ENCODE measurements around the gene FGFBP2.

DNA sequence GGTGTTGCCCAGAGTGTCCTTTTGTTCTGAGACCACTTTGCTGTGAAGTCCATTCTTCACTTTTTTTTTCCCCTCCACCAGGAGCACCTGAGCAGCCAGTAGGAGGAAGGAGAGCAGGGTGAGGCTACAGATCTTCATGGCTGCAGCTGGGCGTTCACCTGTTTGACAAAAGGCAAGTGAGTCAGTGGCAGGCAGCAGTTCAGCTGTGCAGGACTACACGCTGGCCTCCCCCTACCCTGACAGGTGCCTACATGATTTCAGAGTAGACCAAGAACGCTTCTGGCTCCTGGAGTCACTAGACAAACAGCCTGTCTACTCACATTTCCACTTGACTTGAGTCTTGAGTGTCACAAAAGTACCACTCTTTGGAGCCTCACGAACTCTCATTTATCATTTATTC lies 26.5 kb downstream of the FGFBP2 start:
- TF ChIP-seq, protein P1, sequence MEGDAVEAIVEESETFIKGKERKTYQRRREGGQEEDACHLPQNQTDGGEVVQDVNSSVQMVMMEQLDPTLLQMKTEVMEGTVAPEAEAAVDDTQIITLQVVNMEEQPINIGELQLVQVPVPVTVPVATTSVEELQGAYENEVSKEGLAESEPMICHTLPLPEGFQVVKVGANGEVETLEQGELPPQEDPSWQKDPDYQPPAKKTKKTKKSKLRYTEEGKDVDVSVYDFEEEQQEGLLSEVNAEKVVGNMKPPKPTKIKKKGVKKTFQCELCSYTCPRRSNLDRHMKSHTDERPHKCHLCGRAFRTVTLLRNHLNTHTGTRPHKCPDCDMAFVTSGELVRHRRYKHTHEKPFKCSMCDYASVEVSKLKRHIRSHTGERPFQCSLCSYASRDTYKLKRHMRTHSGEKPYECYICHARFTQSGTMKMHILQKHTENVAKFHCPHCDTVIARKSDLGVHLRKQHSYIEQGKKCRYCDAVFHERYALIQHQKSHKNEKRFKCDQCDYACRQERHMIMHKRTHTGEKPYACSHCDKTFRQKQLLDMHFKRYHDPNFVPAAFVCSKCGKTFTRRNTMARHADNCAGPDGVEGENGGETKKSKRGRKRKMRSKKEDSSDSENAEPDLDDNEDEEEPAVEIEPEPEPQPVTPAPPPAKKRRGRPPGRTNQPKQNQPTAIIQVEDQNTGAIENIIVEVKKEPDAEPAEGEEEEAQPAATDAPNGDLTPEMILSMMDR (IDR thresholded peaks at IDR 0.05), result no peak
- no peak for TF ChIP-seq EZH2 (IDR thresholded peaks at IDR 0.05; ENCODE audit: borderline replicate concordance, insufficient read depth, low read depth, low read length, poor library complexity, severe bottlenecking)
